Measurements from ENCODE around the gene KIF18A. TPM values are rescaled to one million over a fixed set of nuclear protein-coding genes. Genes with fewer than 3 reads are reported as not detected.

KIF18A gene
- polyA plus RNA-seq, 1 experiment = 5.0 TPM

DNA sequence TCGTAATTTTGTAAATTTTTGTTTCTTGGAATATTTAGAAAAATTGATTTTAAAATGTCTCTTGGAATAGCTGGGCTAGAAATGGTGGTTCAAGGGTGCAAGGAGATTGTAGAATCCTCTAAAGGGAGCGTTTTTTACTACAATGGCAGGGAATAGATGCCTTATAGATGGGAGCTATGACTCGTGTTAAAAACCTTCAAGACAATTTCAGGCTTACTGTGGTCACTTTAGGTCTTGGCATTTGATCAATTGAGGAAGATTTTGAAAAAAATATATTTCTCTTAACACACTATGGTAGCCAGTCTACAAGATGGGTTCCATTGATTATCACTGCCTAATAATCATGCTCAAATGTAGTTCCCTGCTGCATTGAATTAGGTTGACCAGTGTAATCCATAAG is 25.2 kb upstream of the KIF18A start:
- H3K36me3 ChIP-seq (ENCODE audit: control insufficient read depth, insufficient read depth, low read length) = no peaks in the 10 kb centered on the region
- no peak overlapping the region for H3K4me3 ChIP-seq (ENCODE audit: low read depth, low read length)
- CTCF ChIA-PET = interaction anchor here (0.6 kb wide), 1 partner anchor 428 kb away, joined by 3 read pairs; no protein-coding TSS in a partner anchor
- no peaks in the 10 kb centered on the region for H3K27me3 ChIP-seq (ENCODE audit: control insufficient read depth, insufficient read depth, low read length)
- TF ChIP-seq CTCF (IDR thresholded peaks at IDR 0.05; ENCODE audit: insufficient read depth, low read depth, low read length) = no peak
- POLR2A ChIA-PET = no interaction called here
- DNase-seq (ENCODE audit: low read depth) = no peak

DNA sequence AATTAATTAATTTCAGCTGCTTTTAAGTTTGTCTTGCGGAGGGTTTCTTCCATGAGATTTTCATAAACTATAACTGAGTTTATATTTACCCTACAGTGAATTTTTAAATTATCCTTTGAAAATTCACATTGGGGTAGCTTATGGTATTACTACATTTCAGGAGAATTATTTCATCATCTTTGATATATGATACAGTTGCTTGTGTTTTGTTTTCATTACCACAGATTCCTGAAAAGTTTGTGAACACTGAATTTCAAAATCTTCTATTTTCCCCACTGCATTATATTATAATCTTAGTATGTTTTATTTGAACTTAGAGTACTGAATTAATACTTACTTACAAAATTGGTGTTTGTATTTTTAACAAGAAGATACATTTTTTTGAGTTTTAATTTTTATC is 24.6 kb upstream of the KIF18A start:
- CTCF ChIA-PET = no interaction called here
- DNase-seq (ENCODE audit: low read depth) = no peak
- no peaks in the 10 kb centered on the region for H3K27me3 ChIP-seq (ENCODE audit: control insufficient read depth, insufficient read depth, low read length)
- H3K4me3 ChIP-seq (ENCODE audit: low read depth, low read length) = no peak overlapping the region
- POLR2A ChIA-PET = interaction anchor here (1.1 kb wide), 1 partner anchor 26 kb away, joined by 4 read pairs; no protein-coding TSS in a partner anchor
- no peak for TF ChIP-seq CTCF (IDR thresholded peaks at IDR 0.05; ENCODE audit: insufficient read depth, low read depth, low read length)
- no peaks in the 10 kb centered on the region for H3K36me3 ChIP-seq (ENCODE audit: control insufficient read depth, insufficient read depth, low read length)

DNA sequence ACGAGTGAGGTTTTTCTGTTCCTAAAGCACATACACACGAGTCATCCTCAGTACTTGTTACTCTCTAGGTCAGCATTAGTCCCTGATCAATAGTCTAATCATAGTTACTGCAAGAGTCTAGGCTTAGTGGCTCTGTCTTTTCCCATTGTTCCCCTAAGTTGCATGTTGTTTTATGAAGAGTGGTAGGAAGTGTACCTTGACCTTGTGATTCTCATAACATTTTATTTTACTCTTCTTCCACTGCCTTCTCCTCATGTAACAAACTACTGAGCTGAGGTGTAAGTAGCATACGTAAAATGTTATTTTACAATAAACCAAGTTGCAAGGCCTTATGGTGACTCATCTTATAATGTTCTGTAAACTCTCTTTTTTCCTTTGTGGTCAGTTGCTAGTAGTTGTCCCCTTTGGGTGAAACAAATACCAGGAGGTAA is 15.2 kb upstream of the KIF18A start:
- H3K36me3 ChIP-seq (ENCODE audit: control insufficient read depth, insufficient read depth, low read length) = peaks cover 2% of the 10 kb centered on the region; the same call in 1 of the 2 replicates
- DNase-seq (ENCODE audit: low read depth) = no peak
- TF ChIP-seq CTCF (IDR thresholded peaks at IDR 0.05; ENCODE audit: insufficient read depth, low read depth, low read length) = no peak
- H3K4me3 ChIP-seq (ENCODE audit: low read depth, low read length) = no peak overlapping the region
- no peaks in the 10 kb centered on the region for H3K27me3 ChIP-seq (ENCODE audit: control insufficient read depth, insufficient read depth, low read length)
- POLR2A ChIA-PET = no interaction called here
- CTCF ChIA-PET = interaction anchor here (1.2 kb wide), 1 partner anchor 22 kb away, joined by 3 read pairs; no protein-coding TSS in a partner anchor

DNA sequence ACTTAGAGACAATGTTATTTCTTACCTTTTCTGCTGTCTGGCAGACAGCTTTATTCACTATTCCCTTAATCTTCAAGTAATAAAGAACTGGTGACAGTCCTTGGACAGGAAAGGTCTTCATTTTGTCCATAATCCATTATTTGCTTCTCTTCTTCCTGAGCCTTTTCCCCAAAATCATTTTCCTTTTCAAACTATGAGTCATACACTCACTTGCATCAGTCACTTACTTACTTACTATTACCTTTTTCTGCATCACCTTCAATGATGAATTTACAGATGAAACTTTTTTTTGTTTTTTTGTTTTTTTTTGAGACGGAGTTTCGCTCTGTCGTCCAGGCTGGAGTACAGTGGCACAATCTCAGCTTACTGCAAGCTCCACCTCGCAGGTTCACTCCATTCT is 9.8 kb upstream of the KIF18A start:
- Histone ChIP-seq H3K27me3 (ENCODE audit: control insufficient read depth, insufficient read depth, low read length) (no peaks in the 10 kb centered on the region), H3K36me3 (ENCODE audit: control insufficient read depth, insufficient read depth, low read length) (no peaks in the 10 kb centered on the region), H3K4me3 (ENCODE audit: low read depth, low read length) (no peak overlapping the region)
- TF ChIP-seq CTCF (IDR thresholded peaks at IDR 0.05; ENCODE audit: insufficient read depth, low read depth, low read length) = no peak
- no peak for DNase-seq (ENCODE audit: low read depth)
- POLR2A ChIA-PET = no interaction called here
- CTCF ChIA-PET = no interaction called here

GRCh38 chr11:28114731-28115130 is 6.8 kb upstream of the KIF18A start:
- CTCF ChIA-PET = no interaction called here
- POLR2A ChIA-PET = no interaction called here
- no peak for TF ChIP-seq CTCF (IDR thresholded peaks at IDR 0.05; ENCODE audit: insufficient read depth, low read depth, low read length)
- Histone ChIP-seq H3K36me3 (ENCODE audit: control insufficient read depth, insufficient read depth, low read length) (no peaks in the 10 kb centered on the region), H3K27me3 (ENCODE audit: control insufficient read depth, insufficient read depth, low read length) (no peaks in the 10 kb centered on the region), H3K4me3 (ENCODE audit: low read depth, low read length) (no peak overlapping the region)
- no peak for DNase-seq (ENCODE audit: low read depth)
